Stimulated activated CD4-positive, alpha-beta T cell treated with anti-CD3 and anti-CD28 coated beads, TNF-alpha, amount 100 ng/mL, for 48 hours (primary cell): ENCODE results near the gene TSKU.
"Not testable (repeated sequence)": the region's sequence is repeated elsewhere in the genome, so short reads cannot be mapped to it uniquely, and the experiment has no call there.

Source experiments
- DNase-seq, 3 donors: peaks; one replicate each; pipeline ENCODE4 v3.0.0-alpha.2; 2020; ENCODE audit warnings: low read depth in 3 of 3

The TSKU gene

GRCh38 chr11:76824980-76825725 lies 42.0 kb downstream of the TSKU start:
- DNase-seq, result no peak

GRCh38 chr11:76825726-76826396 lies 42.7 kb downstream of the TSKU start:
- no peak for DNase-seq

- not testable (repeated sequence) for DNase-seq
Observed at GRCh38 chr11:76826508-76826907, 43.4 kb downstream of the TSKU start.

- DNase-seq, result not testable (repeated sequence)
Observed at GRCh38 chr11:76827005-76827404, 43.8 kb downstream of the TSKU start.

- no peak for DNase-seq
Observed at GRCh38 chr11:76830639-76831327, 47.6 kb downstream of the TSKU start.

- DNase-seq, result no peak
Observed at GRCh38 chr11:76831686-76832310, 48.6 kb downstream of the TSKU start.

- no peak for DNase-seq
Observed at GRCh38 chr11:76832361-76832760, 49.2 kb downstream of the TSKU start.

- DNase-seq, result no peak
Observed at GRCh38 chr11:76834151-76834550, 51.0 kb downstream of the TSKU start.

- DNase-seq, result no peak
Observed at GRCh38 chr11:76835036-76835435, 51.9 kb downstream of the TSKU start.

GRCh38 chr11:76835928-76836612 lies 52.9 kb downstream of the TSKU start:
- DNase-seq, result no peak

GRCh38 chr11:76836613-76837291 lies 53.6 kb downstream of the TSKU start:
- DNase-seq, result no peak

- no peak for DNase-seq
Observed at GRCh38 chr11:76837696-76838677, 54.8 kb downstream of the TSKU start.

GRCh38 chr11:76838678-76839068 lies 55.5 kb downstream of the TSKU start:
- DNase-seq, result no peak

GRCh38 chr11:76839311-76839710 lies 56.2 kb downstream of the TSKU start:
- DNase-seq, result no peak

- DNase-seq, result no peak
Observed at GRCh38 chr11:76841923-76842452, 58.8 kb downstream of the TSKU start.

GRCh38 chr11:76843907-76844306 lies 60.8 kb downstream of the TSKU start:
- no peak for DNase-seq

- no peak for DNase-seq
Observed at GRCh38 chr11:76844511-76844910, 61.4 kb downstream of the TSKU start.

GRCh38 chr11:76845069-76845468 lies 61.9 kb downstream of the TSKU start:
- DNase-seq, result no peak

- DNase-seq, result no peak
Observed at GRCh38 chr11:76846441-76846840, 63.3 kb downstream of the TSKU start.
